H1 (cell line): ENCODE data around the gene CNOT6. TPM values are rescaled to one million over a fixed set of nuclear protein-coding genes. Genes with fewer than 3 reads are reported as not detected.

Source experiments
- CTCF ChIA-PET: fragments of 300-600 bp; sonication (Branson Sonifier 250); formaldehyde crosslinking; loops from one replicate; lab custom pipeline; 2021; ENCODE audit not compliant: partially characterized antibody; lab: Charles Lee
- POLR2A ChIA-PET: fragments of 300-600 bp; sonication (Branson Sonifier 250); formaldehyde crosslinking; loops from one replicate; lab custom pipeline; 2021; ENCODE audit warnings: inconsistent platforms; ENCODE audit not compliant: partially characterized antibody; lab: Charles Lee
- DNase-seq, 2 experiments: peaks; one replicate each; pipeline versions ENCODE4 v3.0.0 to v3.0.0-alpha.2; 2010 to 2022; ENCODE audit warnings: low spot score in 2 of 2, low read depth in 1 of 2, mixed read lengths in 1 of 2
- FAIRE-seq: peaks from 2 replicates; lab custom pipeline; 2011; peaks lifted over from hg19 to GRCh38; lab: Jason Lieb, UNC
- H2AFZ ChIP-seq: 2 replicates; pipeline ENCODE4 v1.8.1; 2012; ENCODE audit warnings: low read length, inconsistent platforms
- H2AK5ac ChIP-seq: 2 replicates; pipeline ENCODE4 v1.6.1; 2013; ENCODE audit warnings: low read depth, low read length
- H2BK120ac ChIP-seq: replicated peaks from 2 replicates; pipeline ENCODE3; 2013; ENCODE audit warnings: low read depth, low read length, inconsistent platforms
- H2BK12ac ChIP-seq: 2 replicates; pipeline ENCODE4 v1.6.1; 2013; ENCODE audit warnings: low read depth, low read length
- H2BK15ac ChIP-seq: 2 replicates; pipeline ENCODE4 v1.6.1; 2013; ENCODE audit warnings: low read length
- H2BK20ac ChIP-seq: 2 replicates; pipeline ENCODE4 v1.6.1; 2013; ENCODE audit warnings: low read length
- H2BK5ac ChIP-seq: 2 replicates; pipeline ENCODE4 v1.6.1; 2013; ENCODE audit warnings: low read depth, low read length
- H3K14ac ChIP-seq: 2 replicates; pipeline ENCODE4 v1.6.1; 2013; ENCODE audit warnings: inconsistent platforms; ENCODE audit not compliant: insufficient read length
- H3K18ac ChIP-seq: 2 replicates; pipeline ENCODE4 v1.6.1; 2013; ENCODE audit warnings: low read length; ENCODE audit errors: extremely low read depth
- H3K23ac ChIP-seq: 2 replicates; pipeline ENCODE4 v1.6.1; 2013; ENCODE audit warnings: inconsistent platforms; ENCODE audit not compliant: insufficient read length
- H3K23me2 ChIP-seq: 2 replicates; pipeline ENCODE4 v1.6.1; 2013; ENCODE audit warnings: low read depth, low read length
- H3K27ac ChIP-seq: 2 replicates; pipeline ENCODE4 v1.6.1; 2011; ENCODE audit warnings: low read depth, low read length, inconsistent platforms
- H3K27me3 ChIP-seq, 4 experiments: replicated peaks in 1 of 4; 1 replicate in 1 of 4; 2 replicates in 3 of 4; pipeline versions ENCODE4 v1.6.1 to v1.8.1; 2011 to 2013; ENCODE audit warnings: low read length in 3 of 4, mild to moderate bottlenecking in 3 of 4, inconsistent platforms in 2 of 4, mixed read lengths in 2 of 4, moderate library complexity in 1 of 4; ENCODE audit not compliant: control insufficient read depth in 3 of 4, insufficient read depth in 3 of 4; ENCODE audit errors: extremely low read depth in 1 of 4
- H3K36me3 ChIP-seq, 4 experiments: 2 replicates each; pipeline versions ENCODE4 v1.6.1 to v1.8.1; 2011 to 2013; ENCODE audit warnings: mild to moderate bottlenecking in 4 of 4, low read length in 3 of 4, moderate library complexity in 2 of 4, control low read depth in 1 of 4, inconsistent platforms in 1 of 4; ENCODE audit not compliant: insufficient read depth in 4 of 4, control insufficient read depth in 2 of 4
- H3K4ac ChIP-seq: replicated peaks from 2 replicates; pipeline ENCODE3; 2013; ENCODE audit warnings: low read length, low read depth, mixed read lengths, inconsistent platforms; ENCODE audit not compliant: insufficient read length
- H3K4me1 ChIP-seq, 4 experiments: replicated peaks in 1 of 4; 1 replicate in 1 of 4; 2 replicates in 3 of 4; pipeline versions ENCODE4 v1.6.1 to v1.8.1; 2011 to 2013; ENCODE audit warnings: low read length in 3 of 4, inconsistent platforms in 2 of 4, mixed read lengths in 1 of 4; ENCODE audit not compliant: insufficient read depth in 4 of 4, control insufficient read depth in 3 of 4
- H3K4me2 ChIP-seq, 2 experiments: 2 replicates each; pipeline versions ENCODE4 v1.6.1 to v1.8.1; 2011 to 2013; ENCODE audit warnings: low read depth in 2 of 2, low read length in 2 of 2, control low read depth in 1 of 2, inconsistent platforms in 1 of 2, mild to moderate bottlenecking in 1 of 2; ENCODE audit not compliant: insufficient read depth in 1 of 2
- H3K4me3 ChIP-seq, 4 experiments: fragments of 200-600, 300-600 bp in 1 of 4; sonication (generic), shearing (Covaris generic), sonication (Bioruptor Twin) in 1 of 4; 2 replicates each; pipeline versions ENCODE4 v1.5.1 to v1.8.1; 2011 to 2016; ENCODE audit warnings: low read length in 4 of 4, low read depth in 3 of 4, control low read depth in 2 of 4, inconsistent platforms in 2 of 4, mild to moderate bottlenecking in 2 of 4, mixed read lengths in 1 of 4, moderate library complexity in 1 of 4; ENCODE audit not compliant: insufficient read depth in 2 of 4; ENCODE audit errors: extremely low read depth in 1 of 4
- H3K56ac ChIP-seq: replicated peaks from 2 replicates; pipeline ENCODE3; 2013; ENCODE audit warnings: low read depth, mild to moderate bottlenecking, mixed read lengths, low read length, inconsistent platforms; ENCODE audit not compliant: insufficient read length
- H3K79me1 ChIP-seq: 2 replicates; pipeline ENCODE4 v1.6.1; 2013; ENCODE audit warnings: low read depth, low read length, control low read depth
- H3K79me2 ChIP-seq, 2 experiments: 2 replicates each; pipeline versions ENCODE4 v1.6.1 to v1.8.1; 2012 to 2013; ENCODE audit warnings: low read length in 2 of 2, mild to moderate bottlenecking in 2 of 2, inconsistent platforms in 1 of 2; ENCODE audit not compliant: insufficient read depth in 2 of 2, control insufficient read depth in 1 of 2
- H3K9ac ChIP-seq, 4 experiments: replicated peaks in 1 of 4; 1 replicate in 1 of 4; 2 replicates in 3 of 4; pipeline versions ENCODE4 v1.6.1 to v1.8.1; 2011 to 2013; ENCODE audit warnings: low read depth in 3 of 4, low read length in 3 of 4, control low read depth in 2 of 4, mild to moderate bottlenecking in 2 of 4, moderate library complexity in 2 of 4, inconsistent platforms in 1 of 4; ENCODE audit errors: extremely low read depth in 1 of 4
- H3K9me3 ChIP-seq, 2 experiments: 2 replicates each; pipeline versions ENCODE4 v1.6.1 to v1.8.1; 2012 to 2013; ENCODE audit warnings: mild to moderate bottlenecking in 2 of 2, moderate library complexity in 2 of 2, control low read depth in 1 of 2, inconsistent platforms in 1 of 2, low read depth in 1 of 2, low read length in 1 of 2, mixed read lengths in 1 of 2; ENCODE audit not compliant: insufficient read depth in 2 of 2
- H4K20me1 ChIP-seq, 2 experiments: replicated peaks in 1 of 2; 2 replicates each; pipeline versions ENCODE3 to v1.8.1; 2011 to 2013; ENCODE audit warnings: inconsistent platforms in 2 of 2, low read length in 2 of 2, mild to moderate bottlenecking in 1 of 2; ENCODE audit not compliant: insufficient read depth in 2 of 2, control insufficient read depth in 1 of 2
- H4K5ac ChIP-seq: 2 replicates; pipeline ENCODE4 v1.6.1; 2013; ENCODE audit warnings: low read length, low read depth, mixed read lengths, inconsistent platforms; ENCODE audit not compliant: insufficient read length
- H4K8ac ChIP-seq: 2 replicates; pipeline ENCODE4 v1.8.0; 2013; ENCODE audit warnings: mild to moderate bottlenecking, moderate library complexity, low read length, inconsistent platforms; ENCODE audit not compliant: insufficient read depth; ENCODE audit errors: extremely low read depth
- H4K91ac ChIP-seq: replicated peaks from 2 replicates; pipeline ENCODE3; 2013; ENCODE audit warnings: low read length, mixed read lengths, inconsistent platforms; ENCODE audit not compliant: insufficient read length
- BACH1 ChIP-seq: IDR thresholded peaks from 2 replicates; pipeline ENCODE4 v1.6.1; 2012; ENCODE audit warnings: low read length, improper control_type of control experiment
- CEBPB ChIP-seq: IDR thresholded peaks from 2 replicates; pipeline ENCODE4 v1.6.1; 2012; ENCODE audit warnings: low read depth, low read length
- EP300 ChIP-seq, 2 experiments: IDR thresholded peaks; 1 replicate in 1 of 2; 2 replicates in 1 of 2; pipeline ENCODE4 v1.6.1; 2011 to 2012; ENCODE audit warnings: low read depth in 2 of 2, low read length in 2 of 2, mild to moderate bottlenecking in 2 of 2, borderline replicate concordance in 1 of 2, inconsistent platforms in 1 of 2, moderate library complexity in 1 of 2
- HDAC2 ChIP-seq, 2 experiments: fragments of 300-600 bp in 1 of 2; sonication (generic) in 1 of 2; IDR thresholded peaks; 2 replicates each; pipeline ENCODE4 v1.6.1; 2011 to 2012; ENCODE audit warnings: low read depth in 2 of 2, low read length in 2 of 2, mild to moderate bottlenecking in 2 of 2, moderate library complexity in 2 of 2, borderline replicate concordance in 1 of 2, inconsistent platforms in 1 of 2
- HDAC6 ChIP-seq: IDR thresholded peaks from one replicate; pipeline ENCODE4 v1.7.1; 2012; ENCODE audit warnings: low read depth, mild to moderate bottlenecking, inconsistent platforms, low read length, moderate library complexity
- RFX5 ChIP-seq: IDR thresholded peaks from 2 replicates; pipeline ENCODE4 v1.6.1; 2011; ENCODE audit warnings: low read depth, low read length, improper control_type of control experiment, borderline replicate concordance
- WGBS, 2 experiments: shearing (Covaris generic) in 1 of 2; methylation state at CpG; one replicate each; pipeline versions ENCODE4 v1.1.6 to v1.1.7; 2013 to 2015; ENCODE audit warnings: low lambda C conversion rate in 2 of 2, mixed read lengths in 2 of 2, inconsistent platforms in 1 of 2, low coverage in 1 of 2, missing lambda C conversion rate in 1 of 2; ENCODE audit not compliant: insufficient replicate concordance in 2 of 2, insufficient coverage in 1 of 2, insufficient read length in 1 of 2; ENCODE audit errors: extremely low coverage in 1 of 2, missing lambda C conversion rate in 1 of 2; 5-methylcytosine and 5-hydroxymethylcytosine counted together
- polyA plus RNA-seq, 7 experiments: library from polyadenylated mRNA; depleted of rRNA in 3 of 7; stranded (reverse) in 5 of 7; unstranded in 2 of 7; fragments of >200 nt in 5 of 7; fragments of 200-250 nt in 2 of 7; gene quantifications; 1 replicate in 5 of 7; 2 replicates in 1 of 7; 4 replicates in 1 of 7; pipeline versions ENCODE4 v1.2.1 to v1.2.3, GENCODE V29; 2011 to 2013; ENCODE audit warnings: missing spikeins in 2 of 7, mixed read lengths in 2 of 7
- total RNA-seq: library from RNA; stranded (reverse); fragmentation: NEBNext Ultra II Directional; extraction: Animal tissue kit (Norgen Biotek cat#: 25700); gene quantifications from 2 replicates; pipeline ENCODE4 v1.2.1, GENCODE V29; 2021
- TF ChIP-seq, protein P1 (sequence below): IDR thresholded peaks from 2 replicates; pipeline ENCODE4 v1.6.1; 2012; ENCODE audit warnings: low read length, inconsistent platforms

CNOT6 gene
- total and polyA plus RNA-seq, 2 of the 8 experiments (the other 6 are each of a cell fraction or from before 2014, with no cell fraction given), result 10.7 to 45.4 TPM

DNA sequence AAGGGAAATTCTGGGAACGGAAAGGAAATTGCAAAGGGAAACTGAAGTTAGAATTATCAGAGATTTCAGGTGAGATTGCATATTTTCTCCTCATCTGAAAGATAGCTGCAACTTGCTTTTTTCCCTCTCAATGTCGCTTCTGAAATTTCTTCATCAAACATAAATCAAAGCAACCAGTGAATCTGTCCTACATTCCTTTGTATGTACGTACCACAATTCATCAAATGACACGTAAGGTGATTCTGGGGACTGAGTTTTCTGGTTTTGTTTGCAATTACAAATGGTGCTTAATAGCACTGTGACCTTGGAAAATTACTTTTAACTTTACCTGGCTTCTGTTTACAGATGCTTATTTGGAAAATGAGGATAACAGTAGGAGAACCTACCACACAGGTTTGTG, 21.9 kb upstream of the CNOT6 start:
- Histone ChIP-seq H3K9me3 (no peaks in the 10 kb centered on the region), H2BK5ac (no peak overlapping the region), H4K20me1 (no peaks in the 10 kb centered on the region), H3K4ac (no peak overlapping the region), H2BK120ac (no peak overlapping the region), H3K36me3 (no peaks in the 10 kb centered on the region), H2BK12ac (no peak overlapping the region), H3K79me1 (no peaks in the 10 kb centered on the region), H2BK15ac (no peak overlapping the region), H3K9ac (no peak overlapping the region; a peak in 1 of 7 replicates), H4K8ac (no peak overlapping the region), H3K4me3 (no peak overlapping the region), H2AFZ (no peak overlapping the region), H3K23me2 (0 out of 2 replicates have a peak, but pooled peaks cover 2% of the 10 kb centered on the region), H4K5ac (no peak overlapping the region), H3K27me3 (no peaks in the 10 kb centered on the region; a peak in 1 of 7 replicates), H4K91ac (no peak overlapping the region), H2AK5ac (no peak overlapping the region), H2BK20ac (no peak overlapping the region), H3K18ac (no peak overlapping the region), H3K56ac (no peak overlapping the region), H3K23ac (no peak overlapping the region), H3K4me2 (no peak overlapping the region), H3K14ac (no peak overlapping the region), H3K4me1 (no peaks in the 10 kb centered on the region), H3K79me2 (no peaks in the 10 kb centered on the region), H3K27ac (no peak overlapping the region)
- DNase-seq, result no peak
- POLR2A ChIA-PET, result interaction anchor here (1.5 kb wide), 1 partner anchor 180 kb away, joined by 3 read pairs; the partner anchor contains the start of gene MAPK9
- FAIRE-seq, result no peak
- WGBS, 2 experiments, result 93% methylated on average over 4 of the region's 4 CpGs; no CpG with 5 or more reads in 1 of the 2 experiments
- CTCF ChIA-PET, result interaction anchor here (0.6 to 8.9 kb wide), 18 partner anchors 9 to 271 kb away, joined by 3 to 88 read pairs (median 10); partner anchors contain the start of gene MAPK9
- TF ChIP-seq, protein P1, sequence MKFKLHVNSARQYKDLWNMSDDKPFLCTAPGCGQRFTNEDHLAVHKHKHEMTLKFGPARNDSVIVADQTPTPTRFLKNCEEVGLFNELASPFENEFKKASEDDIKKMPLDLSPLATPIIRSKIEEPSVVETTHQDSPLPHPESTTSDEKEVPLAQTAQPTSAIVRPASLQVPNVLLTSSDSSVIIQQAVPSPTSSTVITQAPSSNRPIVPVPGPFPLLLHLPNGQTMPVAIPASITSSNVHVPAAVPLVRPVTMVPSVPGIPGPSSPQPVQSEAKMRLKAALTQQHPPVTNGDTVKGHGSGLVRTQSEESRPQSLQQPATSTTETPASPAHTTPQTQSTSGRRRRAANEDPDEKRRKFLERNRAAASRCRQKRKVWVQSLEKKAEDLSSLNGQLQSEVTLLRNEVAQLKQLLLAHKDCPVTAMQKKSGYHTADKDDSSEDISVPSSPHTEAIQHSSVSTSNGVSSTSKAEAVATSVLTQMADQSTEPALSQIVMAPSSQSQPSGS, result no peak
- TF ChIP-seq HDAC6, result no peak
- no peak for TF ChIP-seq HDAC2 (IDR thresholded peaks at IDR 0.05; ENCODE audit: borderline replicate concordance in 1 of 2, low read depth in 2 of 2, low read length in 2 of 2)
- TF ChIP-seq EP300 (IDR thresholded peaks at IDR 0.05; ENCODE audit: borderline replicate concordance in 1 of 2, low read depth in 2 of 2, low read length in 2 of 2), result no peak
- no peak for TF ChIP-seq CEBPB
- no peak for TF ChIP-seq BACH1
- TF ChIP-seq RFX5, result no peak
